Sigmoid colon (tissue), 7 donors: Measurements from ENCODE around the gene UROC1. TPM values are rescaled to one million over a fixed set of nuclear protein-coding genes. Genes with fewer than 3 reads are reported as not detected.
A peak's percentile ranks its signal among the peaks of the same experiment; 100 is the strongest.

ENCODE experiments used
- DNase-seq: peaks from one replicate; pipeline ENCODE4 v3.0.0-alpha.2; 2019
- H3K27ac ChIP-seq, 4 donors: fragments of 200-600 bp; sonication (generic); one replicate each; pipeline ENCODE4 v1.5.1; 2016 to 2019; ENCODE audit warnings: mild to moderate bottlenecking in 1 of 4
- H3K27me3 ChIP-seq, 3 donors: fragments of 200-600 bp; sonication (generic); one replicate each; pipeline ENCODE4 v1.5.1; 2019; ENCODE audit warnings: mild to moderate bottlenecking in 1 of 3
- H3K36me3 ChIP-seq, 4 donors: fragments of 200-600 bp; sonication (generic); one replicate each; pipeline ENCODE4 v1.5.1; 2016 to 2019
- H3K4me1 ChIP-seq, 4 donors: fragments of 200-600 bp; sonication (generic); one replicate each; pipeline ENCODE4 v1.5.1; 2017 to 2019
- H3K4me3 ChIP-seq, 4 donors: fragments of 200-600 bp; sonication (generic); one replicate each; pipeline ENCODE4 v1.5.1; 2017 to 2019; ENCODE audit warnings: mild to moderate bottlenecking in 2 of 4, moderate library complexity in 1 of 4
- H3K9me3 ChIP-seq, 4 donors: fragments of 200-600 bp in 3 of 4; sonication (generic) in 3 of 4; one replicate each; pipeline versions ENCODE4 v1.5.1 to v1.6.1; 2013 to 2019
- EP300 ChIP-seq, 4 donors: sonication (generic); formaldehyde crosslinking; IDR thresholded peaks; one replicate each; pipeline ENCODE4 v1.6.1; 2017; ENCODE audit warnings: antibody characterized with exemption in 4 of 4
- POLR2A ChIP-seq, 2 donors: fragments of 450-650 bp; IDR thresholded peaks; one replicate each; pipeline ENCODE4 v1.6.1; 2016; ENCODE audit warnings: antibody characterized with exemption in 2 of 2, mild to moderate bottlenecking in 2 of 2, moderate library complexity in 2 of 2
- POLR2AphosphoS5 ChIP-seq, 4 donors: sonication (generic); formaldehyde crosslinking; IDR thresholded peaks; one replicate each; pipeline ENCODE4 v1.6.1; 2017; ENCODE audit warnings: antibody characterized with exemption in 4 of 4
- WGBS, 2 donors: extraction: QIAGEN DNeasy Blood & Tissue Kit; methylation state at CpG; one replicate each; pipeline ENCODE4 v1.1.7; 2013; 5-methylcytosine and 5-hydroxymethylcytosine counted together
- intact Hi-C: fragments of 100-400 bp; cut with DNase I; formaldehyde crosslinking; loops from one replicate; pipeline ENCODE4 v1.15.1; 2023
- polyA plus RNA-seq, 3 donors: library from polyadenylated mRNA; stranded (reverse); fragments of 200-250 nt; gene quantifications; one replicate each; pipeline ENCODE4 v1.2.3, GENCODE V29; 2013
- total RNA-seq, 4 donors: library from RNA; depleted of rRNA; stranded (reverse); fragments of >200 nt; gene quantifications; one replicate each; pipeline ENCODE4 v1.1.0, GENCODE V29; 2016
- TF ChIP-seq, protein P1 (sequence below), 4 experiments: fragments of 450-650 bp in 3 of 4; fragments of 200-600 bp in 1 of 4; IDR thresholded peaks; one replicate each; pipeline ENCODE4 v1.5.1; 2016 to 2019; ENCODE audit warnings: antibody characterized with exemption in 4 of 4, mild to moderate bottlenecking in 3 of 4, moderate library complexity in 2 of 4
- donor health status: healthy with polysubstance abuse.
- donor health status: Bipolar disorder and iron deficiency.
- donor health status: healthy.

UROC1 gene
- total and polyA plus RNA-seq, 7 donors, result 0.03 TPM; not detected in 6

DNA sequence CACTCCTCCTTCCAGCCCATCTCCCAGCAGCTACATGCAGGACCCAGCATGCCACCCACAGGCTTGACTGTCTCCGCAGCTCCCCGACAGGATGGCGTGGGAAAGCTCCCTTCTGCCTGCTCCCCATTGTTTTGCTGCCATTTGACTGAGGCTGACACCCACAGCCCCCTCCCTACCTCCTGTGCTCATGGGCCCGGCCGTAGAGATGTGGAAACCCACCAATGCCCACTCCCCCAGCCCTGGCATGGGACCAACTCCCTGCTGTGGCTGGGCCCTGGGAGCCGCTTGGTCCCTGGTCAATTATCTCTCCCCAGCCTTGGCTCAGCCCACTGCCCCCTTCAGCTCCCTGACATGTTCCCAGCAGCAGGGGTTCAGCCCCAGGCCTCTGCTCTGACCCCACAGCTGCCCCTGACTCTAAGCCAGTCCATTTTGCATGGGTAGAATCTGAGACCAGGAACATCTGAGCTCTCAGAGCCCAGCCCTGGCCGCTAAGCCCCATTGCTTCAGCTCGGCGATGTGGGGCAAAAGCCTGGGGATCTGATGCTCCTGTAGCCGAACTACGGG is 33.0 kb upstream of the UROC1 start:
- Histone ChIP-seq H3K36me3 (no peaks in the 10 kb centered on the region), H3K4me3 (no peak overlapping the region), H3K27me3 (peaks cover 0 to 8% (median 0%) of the 10 kb centered on the region in 3 donors), H3K27ac (no peak overlapping the region), H3K9me3 (no peaks in the 10 kb centered on the region), H3K4me1 (no peaks in the 10 kb centered on the region)
- WGBS, 2 donors, result 92 to 93% methylated on average over 11 of the region's 11 CpGs
- intact Hi-C loops, result no loop called here
- DNase-seq, result peak; percentile 40
- TF ChIP-seq POLR2A (IDR thresholded peaks at IDR 0.05), result no peak

DNA sequence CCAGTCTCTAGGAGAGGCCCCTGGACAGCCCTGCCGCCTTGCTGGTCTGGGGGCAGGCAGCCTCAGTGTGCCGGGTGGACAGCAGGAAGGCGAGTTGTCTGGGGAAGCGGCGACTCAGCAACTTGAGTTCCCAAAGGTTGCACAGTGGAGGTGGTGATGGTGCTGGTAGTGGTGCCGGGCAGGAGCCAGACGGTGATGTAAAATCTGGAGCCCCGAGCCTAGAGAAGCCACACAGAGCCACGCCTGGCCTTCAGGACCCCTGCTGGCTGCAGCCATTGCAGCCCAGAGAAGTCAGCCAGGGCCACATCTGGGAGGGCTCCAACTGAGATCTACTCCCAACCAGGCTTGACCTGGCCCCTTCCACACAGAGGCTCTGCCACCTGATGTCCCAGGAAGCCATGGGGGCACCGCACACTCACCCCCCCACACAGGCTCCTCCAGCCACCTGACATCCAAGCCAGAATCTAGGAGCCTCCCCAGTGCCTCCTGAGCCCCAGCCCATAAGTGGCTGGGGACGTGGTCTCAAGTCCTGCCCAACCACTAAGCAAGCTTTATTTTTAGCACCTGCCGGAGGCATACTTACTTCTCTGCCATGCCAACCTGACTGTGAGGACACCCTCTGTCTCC is 32.4 kb upstream of the UROC1 start:
- WGBS, 2 donors, result 83 to 85% methylated on average over 12 of the region's 12 CpGs
- Histone ChIP-seq H3K9me3 (no peaks in the 10 kb centered on the region), H3K4me3 (no peak overlapping the region), H3K4me1 (no peaks in the 10 kb centered on the region), H3K27me3 (peaks cover 0 to 8% (median 0%) of the 10 kb centered on the region in 3 donors), H3K27ac (no peak overlapping the region), H3K36me3 (no peaks in the 10 kb centered on the region)
- DNase-seq, result peak; percentile 44
- intact Hi-C loops, result no loop called here
- TF ChIP-seq, protein P1, sequence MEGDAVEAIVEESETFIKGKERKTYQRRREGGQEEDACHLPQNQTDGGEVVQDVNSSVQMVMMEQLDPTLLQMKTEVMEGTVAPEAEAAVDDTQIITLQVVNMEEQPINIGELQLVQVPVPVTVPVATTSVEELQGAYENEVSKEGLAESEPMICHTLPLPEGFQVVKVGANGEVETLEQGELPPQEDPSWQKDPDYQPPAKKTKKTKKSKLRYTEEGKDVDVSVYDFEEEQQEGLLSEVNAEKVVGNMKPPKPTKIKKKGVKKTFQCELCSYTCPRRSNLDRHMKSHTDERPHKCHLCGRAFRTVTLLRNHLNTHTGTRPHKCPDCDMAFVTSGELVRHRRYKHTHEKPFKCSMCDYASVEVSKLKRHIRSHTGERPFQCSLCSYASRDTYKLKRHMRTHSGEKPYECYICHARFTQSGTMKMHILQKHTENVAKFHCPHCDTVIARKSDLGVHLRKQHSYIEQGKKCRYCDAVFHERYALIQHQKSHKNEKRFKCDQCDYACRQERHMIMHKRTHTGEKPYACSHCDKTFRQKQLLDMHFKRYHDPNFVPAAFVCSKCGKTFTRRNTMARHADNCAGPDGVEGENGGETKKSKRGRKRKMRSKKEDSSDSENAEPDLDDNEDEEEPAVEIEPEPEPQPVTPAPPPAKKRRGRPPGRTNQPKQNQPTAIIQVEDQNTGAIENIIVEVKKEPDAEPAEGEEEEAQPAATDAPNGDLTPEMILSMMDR (IDR thresholded peaks at IDR 0.05), result no peak
- TF ChIP-seq POLR2AphosphoS5 (IDR thresholded peaks at IDR 0.05) (no peak), POLR2A (IDR thresholded peaks at IDR 0.05) (no peak), EP300 (IDR thresholded peaks at IDR 0.05) (no peak)

DNA sequence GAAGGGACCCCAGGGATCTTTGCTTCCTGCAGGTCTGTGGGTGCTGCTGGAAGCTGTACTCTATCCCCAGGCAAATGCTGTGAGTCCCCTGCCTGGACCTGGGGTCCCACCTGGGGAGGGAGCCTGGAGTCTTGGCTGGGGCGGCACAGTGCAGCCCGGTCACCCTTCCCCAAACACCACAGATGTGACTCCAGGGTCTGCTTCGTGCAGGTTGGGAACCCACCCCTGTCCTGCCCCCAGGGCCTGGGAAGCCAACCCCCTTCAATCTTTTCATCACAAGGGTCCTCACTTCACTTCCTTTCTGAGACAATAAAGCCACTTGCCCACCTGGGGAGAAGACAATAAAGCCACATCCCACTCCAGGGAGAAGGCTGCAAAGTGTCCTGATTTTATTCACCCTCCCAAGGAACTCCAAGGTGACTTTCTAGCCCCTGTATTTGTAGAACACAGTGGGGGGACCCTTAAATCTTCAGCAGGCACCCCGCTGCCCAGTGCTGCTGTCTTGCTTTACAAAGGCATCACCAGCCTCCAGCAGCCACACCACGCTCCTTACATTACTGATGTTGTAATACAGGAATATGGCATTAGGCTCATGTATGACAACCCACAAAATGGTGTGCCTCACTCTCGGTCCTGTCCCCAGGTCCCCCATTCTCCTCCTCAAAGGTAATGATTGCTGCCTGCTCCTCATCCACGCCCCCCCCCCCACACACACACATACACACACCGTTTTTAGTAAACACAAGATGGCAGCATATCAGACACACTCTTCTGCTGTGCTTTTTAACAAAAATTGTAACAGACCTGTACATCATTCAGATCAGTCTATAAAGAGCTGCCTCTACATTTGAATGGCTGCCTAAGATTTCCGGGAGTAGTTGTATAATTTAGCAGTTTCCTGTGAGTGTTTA is 31.2 kb upstream of the UROC1 start:
- intact Hi-C loops, result no loop called here
- TF ChIP-seq POLR2A (IDR thresholded peaks at IDR 0.05), result no peak
- TF ChIP-seq, protein P1 (IDR thresholded peaks at IDR 0.05), result no peak
- no peak for TF ChIP-seq POLR2AphosphoS5 (IDR thresholded peaks at IDR 0.05)
- no peak for TF ChIP-seq EP300 (IDR thresholded peaks at IDR 0.05)
- Histone ChIP-seq H3K27me3 (peaks cover 0 to 17% (median under 1%) of the 10 kb centered on the region in 3 donors), H3K4me1 (no peaks in the 10 kb centered on the region), H3K9me3 (no peaks in the 10 kb centered on the region), H3K27ac (no peak overlapping the region), H3K4me3 (no peak overlapping the region), H3K36me3 (no peaks in the 10 kb centered on the region)
- peak; percentile 34 for DNase-seq
- WGBS, 2 donors, result 54 to 60% methylated on average over 9 of the region's 9 CpGs

DNA sequence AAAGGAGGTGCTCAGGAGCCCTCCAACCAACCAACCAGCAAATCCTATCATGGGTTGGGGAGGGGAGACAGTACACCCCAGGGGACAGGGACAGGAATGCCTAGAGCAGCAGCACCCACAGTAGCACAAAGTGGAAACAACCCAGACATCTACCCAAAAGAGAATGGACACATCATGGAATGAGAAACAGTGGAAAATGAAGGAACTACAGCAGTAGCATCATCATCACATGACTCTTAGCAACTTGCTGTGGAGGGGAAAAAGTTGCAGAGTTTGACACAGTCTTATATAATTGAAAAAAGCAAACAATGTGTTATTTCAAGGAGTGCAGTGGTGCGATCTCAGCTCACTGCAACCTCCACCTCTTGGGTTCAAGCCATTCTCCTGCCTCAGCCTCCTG is 30.1 kb upstream of the UROC1 start:
- no peaks in the 10 kb centered on the region for H3K9me3 ChIP-seq
- no peaks in the 10 kb centered on the region for H3K36me3 ChIP-seq
- no peak overlapping the region for H3K27ac ChIP-seq
- H3K4me1 ChIP-seq, result no peaks in the 10 kb centered on the region
- DNase-seq, result peak; percentile 19
- H3K4me3 ChIP-seq, result no peak overlapping the region
- 52 to 87% methylated on average over 1 of the region's 1 CpG for WGBS, 2 donors
- intact Hi-C loops, result no loop called here
- TF ChIP-seq, protein P1 (IDR thresholded peaks at IDR 0.05), result no peak
- TF ChIP-seq POLR2AphosphoS5 (IDR thresholded peaks at IDR 0.05) (no peak), POLR2A (IDR thresholded peaks at IDR 0.05) (no peak), EP300 (IDR thresholded peaks at IDR 0.05) (no peak)
- peaks cover under 1 to 28% (median 9%) of the 10 kb centered on the region in 3 donors for H3K27me3 ChIP-seq
